Lower lobe of right lung (tissue), 2 donors: ENCODE results near the gene ADGRL2. TPM values are rescaled to one million over a fixed set of nuclear protein-coding genes. Genes with fewer than 3 reads are reported as not detected.

Experiments
- ATAC-seq, 2 donors: fragments of 200-7000 bp; cut with Tn5 transposase; one replicate each; pipeline ENCODE4 v1.9.1; 2020 to 2022; ENCODE audit warnings: mild to moderate bottlenecking in 2 of 2, moderate library complexity in 2 of 2
- DNase-seq: peaks from one replicate; pipeline ENCODE4 v3.0.0-alpha.2; 2020
- H3K27ac ChIP-seq: fragments of 200-600 bp; one replicate; pipeline ENCODE4 v1.8.0; 2022
- H3K27me3 ChIP-seq: fragments of 200-600 bp; one replicate; pipeline ENCODE4 v1.8.0; 2022; ENCODE audit warnings: low read depth
- H3K36me3 ChIP-seq: fragments of 200-600 bp; one replicate; pipeline ENCODE4 v1.8.0; 2022; ENCODE audit warnings: mild to moderate bottlenecking
- H3K4me1 ChIP-seq: fragments of 200-600 bp; one replicate; pipeline ENCODE4 v1.8.0; 2022
- H3K4me3 ChIP-seq: fragments of 200-600 bp; one replicate; pipeline ENCODE4 v1.8.0; 2022; ENCODE audit warnings: mild to moderate bottlenecking
- H3K9me3 ChIP-seq: fragments of 200-600 bp; one replicate; pipeline ENCODE4 v1.8.0; 2022
- intact Hi-C: fragments of 100-400 bp; cut with DNase I; formaldehyde crosslinking; loops from one replicate; pipeline ENCODE4 v1.11.0; 2022
- total RNA-seq: library from RNA; stranded (reverse); fragmentation: NEBNext Ultra II Directional; extraction: Animal tissue kit (Norgen Biotek cat#: 25700); gene quantifications from one replicate; pipeline ENCODE4 v1.2.1, GENCODE V29; 2021
- TF ChIP-seq, protein P1 (sequence below): fragments of 200-600 bp; IDR thresholded peaks from one replicate; pipeline ENCODE4 v1.8.0; 2022; ENCODE audit warnings: antibody characterized with exemption, mild to moderate bottlenecking
- donor health status: DM: no; HTN: yes; CAD: no; lungs with severe emphysema.

The ADGRL2 gene
- total RNA-seq, 1 donor from 2014 or later = 97.9 TPM

DNA sequence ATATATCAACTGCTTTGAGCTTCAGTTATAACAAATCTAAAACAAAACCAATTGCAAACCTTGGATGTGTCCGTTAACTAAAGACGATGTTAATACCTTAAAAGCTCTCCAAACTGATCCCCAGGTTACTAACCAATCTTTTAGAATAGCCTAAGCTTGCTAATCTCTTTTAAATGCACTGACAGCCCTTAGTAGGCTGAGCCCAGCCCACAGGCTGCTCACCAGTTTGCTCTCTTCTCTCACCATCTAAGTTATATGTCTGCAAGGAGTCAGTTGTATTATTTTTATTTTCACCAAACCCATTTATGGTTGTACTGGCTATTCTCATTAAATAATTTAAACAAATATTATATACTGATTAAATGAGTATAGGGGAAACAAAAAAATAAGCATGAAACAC lies 199.5 kb downstream of the ADGRL2 start:
- no peaks in the 10 kb centered on the region for H3K36me3 ChIP-seq
- TF ChIP-seq, protein P1, sequence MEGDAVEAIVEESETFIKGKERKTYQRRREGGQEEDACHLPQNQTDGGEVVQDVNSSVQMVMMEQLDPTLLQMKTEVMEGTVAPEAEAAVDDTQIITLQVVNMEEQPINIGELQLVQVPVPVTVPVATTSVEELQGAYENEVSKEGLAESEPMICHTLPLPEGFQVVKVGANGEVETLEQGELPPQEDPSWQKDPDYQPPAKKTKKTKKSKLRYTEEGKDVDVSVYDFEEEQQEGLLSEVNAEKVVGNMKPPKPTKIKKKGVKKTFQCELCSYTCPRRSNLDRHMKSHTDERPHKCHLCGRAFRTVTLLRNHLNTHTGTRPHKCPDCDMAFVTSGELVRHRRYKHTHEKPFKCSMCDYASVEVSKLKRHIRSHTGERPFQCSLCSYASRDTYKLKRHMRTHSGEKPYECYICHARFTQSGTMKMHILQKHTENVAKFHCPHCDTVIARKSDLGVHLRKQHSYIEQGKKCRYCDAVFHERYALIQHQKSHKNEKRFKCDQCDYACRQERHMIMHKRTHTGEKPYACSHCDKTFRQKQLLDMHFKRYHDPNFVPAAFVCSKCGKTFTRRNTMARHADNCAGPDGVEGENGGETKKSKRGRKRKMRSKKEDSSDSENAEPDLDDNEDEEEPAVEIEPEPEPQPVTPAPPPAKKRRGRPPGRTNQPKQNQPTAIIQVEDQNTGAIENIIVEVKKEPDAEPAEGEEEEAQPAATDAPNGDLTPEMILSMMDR = no peak
- no peaks in the 10 kb centered on the region for H3K27me3 ChIP-seq
- H3K9me3 ChIP-seq = no peaks in the 10 kb centered on the region
- intact Hi-C loops = no loop called here
- ATAC-seq (no peak), DNase-seq (no peak)
- no peak overlapping the region for H3K4me3 ChIP-seq
- no peak overlapping the region for H3K27ac ChIP-seq
- no peaks in the 10 kb centered on the region for H3K4me1 ChIP-seq

DNA sequence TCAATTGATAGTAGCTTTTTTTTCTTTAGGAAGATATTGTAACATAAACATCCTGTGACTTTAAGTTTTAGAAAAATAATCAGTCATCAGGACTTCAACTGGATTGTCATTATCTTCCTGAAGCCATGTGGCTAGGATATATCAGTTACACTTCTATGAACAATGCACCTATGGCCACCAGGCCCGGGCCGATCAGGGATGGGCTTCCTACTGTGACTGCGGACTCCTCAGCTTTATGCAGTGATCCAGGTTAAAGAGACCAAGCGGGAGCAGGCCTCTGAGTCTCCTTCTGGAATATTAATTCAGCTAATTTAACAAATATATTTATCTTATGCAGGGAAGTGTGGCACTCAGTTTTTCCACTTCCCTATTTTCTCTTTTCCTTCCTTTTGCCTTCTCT lies 200.6 kb downstream of the ADGRL2 start:
- DNase-seq (no peak), ATAC-seq (no peak)
- Histone ChIP-seq H3K36me3 (no peaks in the 10 kb centered on the region), H3K27ac (no peak overlapping the region), H3K27me3 (no peaks in the 10 kb centered on the region), H3K9me3 (no peaks in the 10 kb centered on the region), H3K4me3 (no peak overlapping the region), H3K4me1 (no peaks in the 10 kb centered on the region)
- TF ChIP-seq, protein P1 = no peak
- intact Hi-C loops = no loop called here

DNA sequence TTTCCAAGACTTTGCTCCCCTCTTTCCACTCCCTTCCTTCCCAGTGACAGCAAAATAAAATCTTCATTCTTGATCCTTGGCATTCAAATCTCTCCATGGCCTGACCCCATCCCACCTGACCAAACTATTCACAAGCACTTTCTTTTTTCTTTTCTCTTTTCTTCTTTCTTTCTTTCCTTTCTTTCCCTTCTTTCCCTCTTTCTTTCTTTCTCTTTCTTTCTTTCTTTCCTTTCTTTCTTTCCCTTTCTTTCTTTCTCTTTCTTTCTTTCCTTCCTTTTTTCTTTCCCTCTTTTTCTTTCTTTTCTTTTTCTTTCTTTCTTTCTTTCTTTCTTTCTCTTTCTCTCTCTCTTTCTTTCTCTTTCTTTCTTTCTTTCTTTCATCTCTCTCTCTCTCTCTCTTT lies 207.1 kb downstream of the ADGRL2 start:
- DNase-seq = no peak
- Histone ChIP-seq H3K36me3 (no peaks in the 10 kb centered on the region), H3K9me3 (no peaks in the 10 kb centered on the region), H3K27me3 (no peaks in the 10 kb centered on the region), H3K4me1 (no peaks in the 10 kb centered on the region), H3K27ac (no peak overlapping the region), H3K4me3 (no peak overlapping the region)
- TF ChIP-seq, protein P1 = no peak
- no peak for ATAC-seq
- intact Hi-C loops = no loop called here

DNA sequence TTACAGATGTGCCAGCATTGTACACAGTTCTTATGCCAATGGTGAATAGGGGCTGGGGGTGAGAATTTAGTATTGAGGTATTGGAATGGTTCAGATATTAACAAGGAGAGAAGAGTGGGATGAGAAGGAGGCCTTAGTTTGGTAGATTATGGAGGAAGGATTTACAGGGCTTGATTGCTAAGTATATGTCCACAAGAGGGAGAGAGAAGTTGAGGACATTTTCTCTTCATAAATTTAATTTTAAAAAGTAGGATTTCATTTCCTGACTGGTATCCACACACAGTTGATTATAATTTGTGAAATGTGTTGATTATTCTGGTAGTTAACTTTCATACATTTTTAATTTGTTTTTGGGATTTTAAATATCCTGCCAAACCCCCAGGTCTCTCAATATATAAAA lies 213.0 kb downstream of the ADGRL2 start:
- Histone ChIP-seq H3K4me1 (no peaks in the 10 kb centered on the region), H3K4me3 (no peak overlapping the region), H3K27ac (no peak overlapping the region), H3K36me3 (no peaks in the 10 kb centered on the region), H3K27me3 (no peaks in the 10 kb centered on the region), H3K9me3 (no peaks in the 10 kb centered on the region)
- TF ChIP-seq, protein P1 = peak; percentile 11
- no peak for ATAC-seq
- no peak for DNase-seq
- intact Hi-C loops = no loop called here

DNA sequence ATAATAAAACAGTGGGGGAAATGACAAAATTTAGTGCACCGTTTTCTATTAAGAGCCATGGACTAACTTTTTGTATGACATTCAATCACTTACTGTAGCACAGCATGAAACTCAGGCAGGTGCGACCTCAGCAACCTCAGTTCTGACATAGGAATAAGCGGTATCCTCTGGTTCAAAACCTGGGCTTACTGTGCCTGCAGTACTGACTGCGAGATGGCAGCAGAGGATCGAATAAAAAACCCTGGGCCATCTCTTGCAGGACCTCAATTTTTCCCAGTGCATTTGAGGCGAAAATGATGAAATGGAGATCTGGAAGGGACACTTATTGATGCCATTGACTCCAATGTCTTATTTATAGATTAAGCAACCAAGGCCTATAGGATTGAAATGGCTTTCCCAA lies 214.7 kb downstream of the ADGRL2 start:
- DNase-seq = no peak
- H3K36me3 ChIP-seq = no peaks in the 10 kb centered on the region
- no peaks in the 10 kb centered on the region for H3K4me1 ChIP-seq
- H3K27ac ChIP-seq = no peak overlapping the region
- no peaks in the 10 kb centered on the region for H3K27me3 ChIP-seq
- H3K4me3 ChIP-seq = no peak overlapping the region
- TF ChIP-seq, protein P1 = no peak
- no peaks in the 10 kb centered on the region for H3K9me3 ChIP-seq
- no peak for ATAC-seq
- intact Hi-C loops = no loop called here

DNA sequence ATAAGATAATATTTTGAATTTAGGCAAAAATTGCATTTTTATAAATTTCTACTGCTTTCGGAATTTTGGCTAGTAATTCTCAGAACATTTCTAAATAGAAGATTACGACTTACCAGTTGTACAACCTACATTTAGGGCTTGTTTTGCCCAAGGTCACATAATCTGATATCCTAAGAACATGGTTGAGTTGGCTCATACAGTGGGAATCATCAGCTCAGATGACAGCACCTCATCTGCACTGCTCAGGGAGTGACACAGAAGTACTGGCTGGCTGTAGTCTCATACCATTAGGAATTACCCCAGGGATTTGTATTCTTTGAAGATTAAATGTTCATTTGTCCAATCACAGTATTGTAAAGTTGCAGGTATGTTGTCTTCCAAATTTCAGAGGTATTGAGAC lies 217.6 kb downstream of the ADGRL2 start:
- Histone ChIP-seq H3K4me3 (no peak overlapping the region), H3K27ac (no peak overlapping the region), H3K27me3 (no peaks in the 10 kb centered on the region), H3K4me1 (no peaks in the 10 kb centered on the region), H3K9me3 (no peaks in the 10 kb centered on the region), H3K36me3 (no peaks in the 10 kb centered on the region)
- DNase-seq = no peak
- ATAC-seq = no peak
- TF ChIP-seq, protein P1 = no peak
- intact Hi-C loops = no loop called here
